Skeletal muscle satellite cell (primary cell): Measurements from ENCODE around the gene MAB21L3.
A peak's percentile ranks its signal among the peaks of the same experiment; 100 is the strongest.

Experiments
- H3K27me3 ChIP-seq: 2 replicates; pipeline ENCODE4 v1.7.0; 2013; ENCODE audit warnings: low read length; ENCODE audit not compliant: control insufficient read depth, insufficient read depth
- H3K36me3 ChIP-seq: 2 replicates; pipeline ENCODE4 v1.7.0; 2013; ENCODE audit warnings: mild to moderate bottlenecking, control low read depth, low read length; ENCODE audit not compliant: insufficient read depth
- H3K4me1 ChIP-seq: 2 replicates; pipeline ENCODE4 v1.7.0; 2013; ENCODE audit warnings: low read length; ENCODE audit not compliant: control insufficient read depth, insufficient read depth
- H3K4me2 ChIP-seq: 2 replicates; pipeline ENCODE4 v1.7.0; 2013; ENCODE audit warnings: mild to moderate bottlenecking, low read length
- H3K4me3 ChIP-seq: 2 replicates; pipeline ENCODE4 v1.7.0; 2013; ENCODE audit warnings: low read length
- H3K9ac ChIP-seq: 2 replicates; pipeline ENCODE4 v1.7.0; 2013; ENCODE audit warnings: mild to moderate bottlenecking, low read depth, low read length, moderate library complexity
- H3K9me3 ChIP-seq: replicated peaks from 2 replicates; pipeline ENCODE4 v1.7.0; 2013; ENCODE audit warnings: mild to moderate bottlenecking, control low read depth, low read length

The MAB21L3 gene

DNA sequence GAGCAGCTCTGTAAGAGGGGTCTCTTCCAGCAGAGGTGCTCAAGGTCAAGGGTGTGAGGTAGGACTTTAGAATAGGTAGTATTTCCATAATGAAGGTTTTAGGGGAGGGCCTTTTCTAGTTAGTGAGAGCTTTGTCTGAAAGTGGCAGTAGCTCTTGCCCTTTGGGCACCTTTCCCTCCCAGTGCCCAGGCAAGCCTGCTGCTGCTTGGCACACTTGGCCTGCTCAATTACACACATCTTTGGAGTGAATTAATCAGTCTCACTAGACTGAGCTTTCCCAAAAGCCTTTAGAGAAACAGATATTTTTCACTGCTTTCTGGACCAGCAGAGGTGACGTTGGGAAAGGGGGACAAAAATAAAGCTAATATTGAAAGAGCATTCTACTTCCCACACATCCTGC is 48.0 kb downstream of the MAB21L3 start:
- H3K27me3 ChIP-seq, result peaks cover 38% of the 10 kb centered on the region
- H3K36me3 ChIP-seq, result no peaks in the 10 kb centered on the region
- no peaks in the 10 kb centered on the region for H3K9me3 ChIP-seq
- no peaks in the 10 kb centered on the region for H3K4me1 ChIP-seq
- H3K9ac ChIP-seq, result no peak overlapping the region
- H3K4me3 ChIP-seq, result no peak overlapping the region
- no peak overlapping the region for H3K4me2 ChIP-seq

DNA sequence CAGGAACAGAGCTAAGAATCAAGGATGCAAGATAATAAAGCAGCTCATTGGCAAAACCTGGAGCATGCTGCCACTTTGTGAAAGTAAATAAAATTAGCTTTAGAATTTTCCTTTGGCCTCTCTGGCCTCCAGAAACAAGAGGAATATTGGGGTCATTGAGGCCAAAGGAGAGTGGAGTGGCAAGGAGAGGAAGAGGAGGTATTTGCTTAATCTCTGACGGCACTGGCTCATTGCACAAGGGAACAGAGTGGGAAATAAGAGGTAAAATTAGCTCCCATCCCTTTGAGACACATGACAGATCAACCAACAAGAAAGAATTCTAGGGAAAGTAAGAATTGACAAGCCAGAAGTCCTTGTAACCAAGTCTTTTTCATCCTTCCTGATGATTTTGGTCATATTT is 48.4 kb downstream of the MAB21L3 start:
- Histone ChIP-seq H3K4me1 (no peaks in the 10 kb centered on the region), H3K4me2 (no peak overlapping the region), H3K9ac (no peak overlapping the region), H3K9me3 (no peaks in the 10 kb centered on the region), H3K4me3 (no peak overlapping the region), H3K36me3 (no peaks in the 10 kb centered on the region), H3K27me3 (peaks cover 35% of the 10 kb centered on the region)

DNA sequence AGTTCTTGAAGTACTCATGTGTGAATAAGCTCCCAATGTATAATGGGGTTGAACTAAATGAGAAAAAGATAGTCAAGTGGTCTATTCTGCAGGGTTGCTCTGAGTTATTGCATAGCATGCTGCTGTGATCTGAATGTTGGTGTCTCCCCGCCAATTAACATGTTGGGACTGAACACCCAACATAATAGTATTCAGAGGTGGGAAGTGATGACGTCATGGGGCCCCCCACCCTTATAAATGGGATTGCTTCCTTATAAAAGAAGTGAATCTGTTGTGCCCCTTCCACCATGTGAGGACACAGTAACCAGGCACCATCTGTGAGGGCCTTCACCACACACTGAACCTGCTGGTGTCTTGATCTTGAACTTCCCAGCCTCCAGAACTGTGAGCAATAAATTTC is 50.2 kb downstream of the MAB21L3 start:
- H3K4me3 ChIP-seq, result no peak overlapping the region
- H3K36me3 ChIP-seq, result no peaks in the 10 kb centered on the region
- no peak overlapping the region for H3K9ac ChIP-seq
- H3K9me3 ChIP-seq, result no peaks in the 10 kb centered on the region
- no peak overlapping the region for H3K4me2 ChIP-seq
- peaks cover 26% of the 10 kb centered on the region for H3K27me3 ChIP-seq
- H3K4me1 ChIP-seq, result no peaks in the 10 kb centered on the region

DNA sequence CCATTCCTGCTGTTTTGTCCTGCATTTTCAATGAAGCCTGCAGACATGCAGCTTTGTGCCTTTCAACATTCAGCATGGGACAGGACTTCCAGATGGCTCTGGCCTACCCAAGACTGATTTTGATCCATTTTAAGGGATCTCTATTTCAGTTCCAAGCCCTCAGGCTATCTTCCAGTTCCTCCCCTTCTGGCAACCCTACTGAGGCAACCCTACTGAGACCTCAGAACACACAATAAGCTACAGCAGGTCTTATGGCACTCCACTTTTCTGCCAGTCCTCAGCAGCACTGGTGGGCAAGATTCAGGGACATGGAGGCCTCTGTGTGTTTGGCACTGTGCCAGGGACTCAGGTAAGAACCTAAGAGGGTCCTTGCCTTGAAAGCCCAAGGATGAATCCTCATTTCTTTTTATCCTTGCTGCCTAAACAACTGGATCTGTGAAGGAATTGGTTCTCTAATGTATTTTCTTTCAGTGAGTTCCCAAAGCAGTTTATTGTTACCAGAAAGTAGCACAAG is 50.7 kb downstream of the MAB21L3 start:
- Histone ChIP-seq H3K9ac (no peak overlapping the region), H3K9me3 (no peaks in the 10 kb centered on the region), H3K27me3 (peaks cover 27% of the 10 kb centered on the region), H3K4me1 (no peaks in the 10 kb centered on the region), H3K36me3 (no peaks in the 10 kb centered on the region), H3K4me3 (no peak overlapping the region), H3K4me2 (no peak overlapping the region)

DNA sequence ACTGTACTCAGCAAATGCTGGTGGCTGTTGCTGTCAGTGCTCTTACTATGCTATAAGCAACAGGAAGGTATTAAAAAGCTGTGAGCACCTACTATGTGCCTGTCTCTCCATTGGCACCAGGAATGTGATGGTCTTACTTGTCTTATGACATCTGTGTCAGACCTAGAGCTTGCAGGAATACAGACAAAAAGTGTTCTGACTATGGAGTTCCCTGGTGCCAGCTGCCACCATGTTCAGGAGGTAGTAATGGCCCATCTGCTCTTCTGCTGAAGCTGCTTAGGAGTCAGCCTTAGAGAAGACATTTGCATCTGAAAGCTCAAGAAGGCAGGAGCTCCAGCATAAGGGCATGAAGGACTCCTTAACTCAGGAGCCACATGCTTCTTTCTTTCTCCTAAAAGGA is 52.3 kb downstream of the MAB21L3 start:
- peaks cover 4% of the 10 kb centered on the region for H3K4me1 ChIP-seq
- H3K36me3 ChIP-seq, result no peaks in the 10 kb centered on the region
- no peak overlapping the region for H3K9ac ChIP-seq
- no peak overlapping the region for H3K4me3 ChIP-seq
- H3K4me2 ChIP-seq, result no peak overlapping the region
- H3K27me3 ChIP-seq, result peaks cover 32% of the 10 kb centered on the region
- no peaks in the 10 kb centered on the region for H3K9me3 ChIP-seq

DNA sequence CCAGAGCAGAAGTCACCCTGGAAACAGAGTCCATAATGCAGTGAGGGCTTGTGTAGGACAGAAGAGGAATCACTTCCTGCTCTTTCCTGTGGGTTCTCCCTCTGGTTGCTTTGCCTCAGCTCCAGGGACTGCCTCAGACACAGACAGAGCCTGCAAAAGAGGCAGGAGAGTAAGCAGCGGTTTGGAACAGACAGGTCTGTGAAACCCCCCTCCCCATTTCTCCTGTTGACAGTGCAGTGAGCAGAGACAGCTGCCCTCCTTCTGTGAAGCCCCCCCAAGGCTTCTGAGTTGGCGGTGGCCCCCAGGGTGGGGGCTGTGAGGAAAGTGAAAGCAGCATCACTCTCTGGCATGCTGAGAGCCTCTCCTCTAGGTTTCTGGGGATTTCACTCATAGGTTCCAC is 53.0 kb downstream of the MAB21L3 start:
- Histone ChIP-seq H3K4me1 (peaks cover 4% of the 10 kb centered on the region), H3K27me3 (peaks cover 32% of the 10 kb centered on the region), H3K4me2 (no peak overlapping the region), H3K4me3 (no peak overlapping the region), H3K9ac (no peak overlapping the region), H3K36me3 (no peaks in the 10 kb centered on the region), H3K9me3 (no peaks in the 10 kb centered on the region)

DNA sequence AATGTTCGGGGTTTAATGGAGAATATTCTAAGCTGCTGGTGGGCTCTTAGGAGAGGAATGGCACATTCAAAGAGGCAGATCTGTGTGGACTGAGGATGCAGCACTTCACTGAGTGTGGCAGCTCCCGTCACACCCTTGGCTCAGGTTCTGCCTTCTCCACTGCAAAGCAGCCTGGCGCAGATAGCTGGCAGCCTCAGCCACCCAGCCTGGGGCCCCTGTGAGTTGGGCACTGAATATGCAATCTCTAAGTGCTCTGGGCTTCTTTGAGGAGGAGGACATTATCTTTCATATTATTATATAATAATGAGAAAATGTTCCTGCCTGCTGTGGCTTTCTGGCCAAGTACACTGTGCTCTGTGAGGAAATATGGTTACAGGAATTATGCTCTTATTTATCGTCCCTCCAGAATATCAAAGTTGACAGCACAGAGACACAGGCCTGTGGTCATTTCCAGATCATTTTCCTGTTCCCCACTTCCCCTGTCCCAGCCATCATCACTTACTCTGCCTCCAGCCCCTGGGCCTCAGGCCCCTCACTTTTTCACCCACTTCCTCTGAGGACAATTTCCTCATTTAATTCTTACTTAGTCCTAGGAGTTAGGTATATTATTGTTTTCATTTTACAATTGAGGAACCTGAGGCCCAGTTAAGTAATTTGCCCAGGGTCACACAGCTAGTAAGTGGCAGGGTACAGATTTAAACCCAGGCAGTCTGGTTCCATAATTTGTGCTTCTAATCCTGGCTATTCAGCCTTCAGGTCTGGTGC is 53.6 kb downstream of the MAB21L3 start:
- Histone ChIP-seq H3K9ac (no peak overlapping the region), H3K4me3 (no peak overlapping the region), H3K4me2 (no peak overlapping the region), H3K36me3 (no peaks in the 10 kb centered on the region), H3K9me3 (no peaks in the 10 kb centered on the region), H3K4me1 (peaks cover 4% of the 10 kb centered on the region), H3K27me3 (peaks cover 32% of the 10 kb centered on the region)

DNA sequence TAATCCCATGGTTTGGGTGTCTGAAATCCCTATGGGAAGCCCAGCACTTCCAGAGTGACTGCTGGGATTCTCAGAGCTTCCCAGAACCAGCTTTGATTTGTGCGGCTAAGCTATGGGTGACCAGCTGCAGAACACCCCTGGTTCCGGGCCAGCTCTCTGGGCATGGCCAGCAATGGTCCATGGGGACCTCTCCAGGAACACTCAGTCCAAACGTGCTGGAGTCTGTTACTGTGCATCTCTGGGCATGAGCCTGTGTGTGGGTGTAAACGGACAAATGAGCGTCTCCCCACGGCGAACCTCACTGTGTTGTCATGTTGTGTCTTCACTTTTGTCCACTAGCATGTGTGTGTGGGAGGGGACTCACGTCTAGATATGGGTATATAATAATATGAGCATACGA is 54.4 kb downstream of the MAB21L3 start:
- H3K4me2 ChIP-seq, result no peak overlapping the region
- no peak overlapping the region for H3K4me3 ChIP-seq
- H3K4me1 ChIP-seq, result peaks cover 4% of the 10 kb centered on the region
- peaks cover 32% of the 10 kb centered on the region for H3K27me3 ChIP-seq
- H3K36me3 ChIP-seq, result no peaks in the 10 kb centered on the region
- H3K9ac ChIP-seq, result no peak overlapping the region
- H3K9me3 ChIP-seq, result no peaks in the 10 kb centered on the region

DNA sequence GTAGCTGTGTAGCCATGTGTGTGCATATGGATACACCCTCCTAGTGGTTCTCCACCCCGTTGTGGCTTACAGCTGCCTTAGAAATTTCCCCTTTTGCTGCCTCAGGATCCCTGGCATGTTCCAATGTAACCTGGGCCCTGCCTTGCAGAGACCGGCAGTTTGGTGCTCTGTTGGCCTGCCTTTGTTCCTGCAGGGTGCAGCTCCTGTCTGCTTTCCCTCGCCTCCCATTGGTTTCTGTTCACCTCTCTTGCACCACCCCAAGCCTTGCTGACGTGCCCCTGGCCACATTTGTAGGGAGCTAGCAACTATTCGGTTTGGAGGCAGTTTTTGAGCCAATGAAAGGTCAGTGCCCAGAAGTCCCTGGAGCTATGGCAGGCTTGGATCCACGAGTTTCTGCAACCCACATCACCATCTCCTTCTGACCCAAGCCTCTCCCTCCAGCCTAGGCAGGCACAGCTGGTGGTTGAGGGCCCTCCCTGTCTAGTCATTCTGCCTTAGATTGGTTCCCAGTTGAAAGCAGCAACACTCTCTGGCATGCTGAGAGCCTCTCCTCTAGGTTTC is 54.9 kb downstream of the MAB21L3 start:
- no peaks in the 10 kb centered on the region for H3K9me3 ChIP-seq
- H3K4me3 ChIP-seq, result no peak overlapping the region
- H3K4me2 ChIP-seq, result no peak overlapping the region
- no peaks in the 10 kb centered on the region for H3K36me3 ChIP-seq
- peaks cover 32% of the 10 kb centered on the region for H3K27me3 ChIP-seq
- H3K4me1 ChIP-seq, result peaks cover 4% of the 10 kb centered on the region
- H3K9ac ChIP-seq, result no peak overlapping the region

DNA sequence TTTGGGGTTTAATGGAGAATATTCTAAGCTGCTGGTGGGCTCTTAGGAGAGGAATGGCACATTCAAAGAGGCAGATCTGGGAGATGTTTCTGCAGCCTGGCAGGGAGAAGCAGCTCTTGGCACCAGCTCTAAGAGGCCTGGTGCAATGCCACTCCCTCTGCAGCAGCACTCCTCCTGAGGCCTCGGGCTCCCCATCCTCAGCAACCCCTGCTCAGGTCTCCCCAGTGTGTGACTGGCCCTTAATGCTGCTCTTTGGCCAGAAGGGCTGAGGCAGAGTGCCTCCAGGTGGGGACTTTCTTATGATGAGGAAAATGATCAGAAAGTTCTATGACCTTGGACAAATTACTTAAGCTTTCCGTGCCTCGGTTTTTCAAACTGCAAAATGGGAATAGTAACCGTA is 55.5 kb downstream of the MAB21L3 start:
- peaks cover 32% of the 10 kb centered on the region for H3K27me3 ChIP-seq
- no peak overlapping the region for H3K4me2 ChIP-seq
- peaks cover 4% of the 10 kb centered on the region for H3K4me1 ChIP-seq
- H3K36me3 ChIP-seq, result no peaks in the 10 kb centered on the region
- H3K9ac ChIP-seq, result no peak overlapping the region
- no peaks in the 10 kb centered on the region for H3K9me3 ChIP-seq
- H3K4me3 ChIP-seq, result no peak overlapping the region

DNA sequence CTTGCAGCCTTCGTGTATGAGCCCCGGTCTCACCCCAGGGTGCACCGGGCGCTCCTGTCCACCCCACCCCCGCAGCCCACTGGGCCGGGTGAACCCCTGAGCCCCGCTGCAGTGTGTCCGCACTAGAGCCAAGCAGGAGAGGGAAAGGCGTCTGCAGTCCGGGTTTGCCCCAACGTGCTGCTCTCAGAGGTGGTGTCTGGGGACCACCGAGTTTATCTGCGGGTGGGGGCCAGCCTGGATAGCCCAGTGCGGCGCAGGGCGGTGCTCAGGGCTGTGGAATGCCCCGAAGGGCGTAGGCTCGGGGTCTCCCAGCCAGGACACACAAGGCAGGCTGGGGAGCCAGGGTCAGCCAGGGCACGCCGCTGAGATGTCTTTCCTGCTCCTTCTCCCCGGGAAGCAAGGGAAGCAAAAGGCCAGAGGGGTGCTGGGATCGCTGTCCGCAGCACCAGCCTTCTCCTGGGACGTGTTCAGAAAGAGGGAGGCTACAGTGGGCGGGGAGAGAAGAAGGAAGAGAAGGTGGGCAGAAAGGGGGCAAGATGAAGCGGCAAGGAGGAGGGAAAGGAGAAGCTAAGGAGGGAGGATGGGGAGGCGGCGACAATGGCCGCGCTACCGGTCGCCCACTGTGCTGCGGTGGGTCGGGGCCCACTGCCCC is 56.6 kb downstream of the MAB21L3 start:
- Histone ChIP-seq H3K9me3 (no peaks in the 10 kb centered on the region), H3K27me3 (peaks cover 42% of the 10 kb centered on the region), H3K4me1 (peaks cover 4% of the 10 kb centered on the region), H3K4me3 (peak overlapping the region; percentile 68), H3K9ac (peak overlapping the region; percentile 62), H3K36me3 (no peaks in the 10 kb centered on the region), H3K4me2 (peak overlapping the region; percentile 74)
